Hepatocyte (in vitro differentiated cells): ENCODE measurements around the gene GCLC. TPM values are rescaled to one million over a fixed set of nuclear protein-coding genes. Genes with fewer than 3 reads are reported as not detected.

ENCODE experiments used
- DNase-seq: peaks from one replicate; pipeline ENCODE4 v3.0.0-alpha.2; 2016; ENCODE audit warnings: low spot score
- H2AFZ ChIP-seq: fragments of 200-600 bp; sonication (generic); 2 replicates; pipeline ENCODE4 v1.6.0; 2016; ENCODE audit warnings: antibody characterized with exemption, mild to moderate bottlenecking
- H3K27ac ChIP-seq: fragments of 200-600 bp; sonication (generic); 2 replicates; pipeline ENCODE4 v1.5.1; 2016; ENCODE audit warnings: mild to moderate bottlenecking
- H3K27me3 ChIP-seq: fragments of 200-600 bp; sonication (generic); 2 replicates; pipeline ENCODE4 v1.6.1; 2016
- H3K36me3 ChIP-seq: fragments of 200-600 bp; sonication (generic); replicated peaks from 2 replicates; pipeline ENCODE4 v1.5.1; 2016; ENCODE audit warnings: low read depth; ENCODE audit not compliant: insufficient read depth
- H3K4me1 ChIP-seq: fragments of 200-600 bp; sonication (generic); 2 replicates; pipeline ENCODE4 v1.5.1; 2016; ENCODE audit warnings: mild to moderate bottlenecking, moderate library complexity; ENCODE audit not compliant: insufficient read depth
- H3K4me2 ChIP-seq: fragments of 200-600 bp; sonication (generic); 2 replicates; pipeline ENCODE4 v1.6.0; 2016
- H3K4me3 ChIP-seq: fragments of 200-600 bp; sonication (generic); 2 replicates; pipeline ENCODE4 v1.5.1; 2016; ENCODE audit warnings: mild to moderate bottlenecking
- H3K79me2 ChIP-seq: fragments of 200-600 bp; sonication (generic); 2 replicates; pipeline ENCODE4 v1.6.0; 2017; ENCODE audit warnings: mild to moderate bottlenecking
- H3K9me2 ChIP-seq: fragments of 200-600 bp; sonication (generic); replicated peaks from 2 replicates; pipeline ENCODE4 v1.6.0; 2017; ENCODE audit warnings: mild to moderate bottlenecking; ENCODE audit not compliant: insufficient read depth
- H3K9me3 ChIP-seq: fragments of 200-600 bp; sonication (generic); 2 replicates; pipeline ENCODE4 v1.5.1; 2016; ENCODE audit warnings: low read depth, mild to moderate bottlenecking
- H4K20me1 ChIP-seq: fragments of 200-600 bp; sonication (generic); 2 replicates; pipeline ENCODE4 v1.6.0; 2016; ENCODE audit warnings: mild to moderate bottlenecking; ENCODE audit not compliant: insufficient read depth, poor library complexity, severe bottlenecking
- CTCF ChIP-seq: fragments of 200-600 bp; sonication (generic); IDR thresholded peaks from 2 replicates; pipeline ENCODE4 v1.5.1; 2016; ENCODE audit warnings: antibody characterized with exemption, mild to moderate bottlenecking; ENCODE audit not compliant: poor library complexity
- EZH2 ChIP-seq: fragments of 200-600 bp; sonication (generic); IDR thresholded peaks from 2 replicates; pipeline ENCODE4 v1.6.1; 2016; ENCODE audit warnings: antibody characterized with exemption, mild to moderate bottlenecking, borderline replicate concordance
- EZH2phosphoT487 ChIP-seq: fragments of 200-600 bp; sonication (generic); IDR thresholded peaks from one replicate; pipeline ENCODE4 v1.6.1; 2018; ENCODE audit warnings: antibody characterized with exemption, mild to moderate bottlenecking, low read depth, moderate library complexity; ENCODE audit not compliant: unreplicated experiment, severe bottlenecking
- WGBS: methylation state at CpG from one replicate; pipeline ENCODE4 v1.1.6; 2016; ENCODE audit warnings: low lambda C conversion rate; ENCODE audit errors: missing lambda C conversion rate; 5-methylcytosine and 5-hydroxymethylcytosine counted together
- polyA plus RNA-seq: library from polyadenylated mRNA; unstranded; fragments of >200 nt; fragmentation: Nextera tagmentation; extraction: Ambion mirVana; gene quantifications from 2 replicates; pipeline ENCODE4 v1.2.1, GENCODE V29; 2016
- total RNA-seq: library from RNA; depleted of rRNA; stranded (reverse); fragments of >200 nt; gene quantifications from 2 replicates; pipeline ENCODE4 v1.2.3, GENCODE V29; 2014

The GCLC gene
- total and polyA plus RNA-seq, 2 experiments from 2014 or later = 21.9 to 52.6 TPM

- H4K20me1 ChIP-seq = no peaks in the 10 kb centered on the region
- H3K9me3 ChIP-seq = no peaks in the 10 kb centered on the region
- 32% methylated on average over 11 of the region's 11 CpGs for WGBS
- peak overlapping the region; percentile 61 for H3K4me2 ChIP-seq
- no peak overlapping the region for H3K4me3 ChIP-seq
- no peak overlapping the region for H2AFZ ChIP-seq
- H3K9me2 ChIP-seq = no peaks in the 10 kb centered on the region
- no peaks in the 10 kb centered on the region for H3K36me3 ChIP-seq
- H3K27me3 ChIP-seq = no peaks in the 10 kb centered on the region
- peak; percentile 63 for DNase-seq
- no peaks in the 10 kb centered on the region for H3K79me2 ChIP-seq
- TF ChIP-seq CTCF (peak; percentile 80), EZH2 (no peak)
- H3K27ac ChIP-seq = no peak overlapping the region
- H3K4me1 ChIP-seq = peaks cover 33% of the 10 kb centered on the region
Measured at GRCh38 chr6:53492860-53493634, 51.9 kb downstream of the GCLC start.

- peak overlapping the region; percentile 60 for H3K4me2 ChIP-seq
- H3K9me2 ChIP-seq = no peaks in the 10 kb centered on the region
- peaks cover 18% of the 10 kb centered on the region for H3K4me1 ChIP-seq
- TF ChIP-seq EZH2phosphoT487 (no peak), CTCF (no peak), EZH2 (no peak)
- no peak overlapping the region for H3K4me3 ChIP-seq
- no peak overlapping the region for H2AFZ ChIP-seq
- WGBS = 29% methylated on average over 3 of the region's 3 CpGs
- no peaks in the 10 kb centered on the region for H3K9me3 ChIP-seq
- no peaks in the 10 kb centered on the region for H3K79me2 ChIP-seq
- peak overlapping the region; percentile 66 for H3K27ac ChIP-seq
- no peak for DNase-seq
- no peaks in the 10 kb centered on the region for H3K27me3 ChIP-seq
- no peaks in the 10 kb centered on the region for H3K36me3 ChIP-seq
- H4K20me1 ChIP-seq = no peaks in the 10 kb centered on the region
Measured at GRCh38 chr6:53487080-53487479, 57.8 kb downstream of the GCLC start.

GRCh38 chr6:53486679-53487078 lies 58.2 kb downstream of the GCLC start:
- Histone ChIP-seq H3K27ac (peak overlapping the region; percentile 66), H3K27me3 (no peaks in the 10 kb centered on the region), H3K4me1 (peaks cover 18% of the 10 kb centered on the region), H3K4me3 (no peak overlapping the region), H3K36me3 (no peaks in the 10 kb centered on the region), H3K9me3 (no peaks in the 10 kb centered on the region), H3K4me2 (peak overlapping the region; percentile 60), H3K9me2 (no peaks in the 10 kb centered on the region), H3K79me2 (no peaks in the 10 kb centered on the region), H2AFZ (no peak overlapping the region), H4K20me1 (no peaks in the 10 kb centered on the region)
- TF ChIP-seq CTCF (no peak), EZH2phosphoT487 (no peak), EZH2 (no peak)
- 69% methylated on average over 3 of the region's 3 CpGs for WGBS
- no peak for DNase-seq
